GM21723 (cell line): ENCODE data around the gene TPPP.

ENCODE experiments used
- ATAC-seq: cut with Tn5 transposase; IDR thresholded peaks from one replicate; pipeline ENCODE4 v1.9.1; 2021; ENCODE audit warnings: mild to moderate bottlenecking, moderate library complexity; ENCODE audit not compliant: unreplicated experiment

The TPPP gene

DNA sequence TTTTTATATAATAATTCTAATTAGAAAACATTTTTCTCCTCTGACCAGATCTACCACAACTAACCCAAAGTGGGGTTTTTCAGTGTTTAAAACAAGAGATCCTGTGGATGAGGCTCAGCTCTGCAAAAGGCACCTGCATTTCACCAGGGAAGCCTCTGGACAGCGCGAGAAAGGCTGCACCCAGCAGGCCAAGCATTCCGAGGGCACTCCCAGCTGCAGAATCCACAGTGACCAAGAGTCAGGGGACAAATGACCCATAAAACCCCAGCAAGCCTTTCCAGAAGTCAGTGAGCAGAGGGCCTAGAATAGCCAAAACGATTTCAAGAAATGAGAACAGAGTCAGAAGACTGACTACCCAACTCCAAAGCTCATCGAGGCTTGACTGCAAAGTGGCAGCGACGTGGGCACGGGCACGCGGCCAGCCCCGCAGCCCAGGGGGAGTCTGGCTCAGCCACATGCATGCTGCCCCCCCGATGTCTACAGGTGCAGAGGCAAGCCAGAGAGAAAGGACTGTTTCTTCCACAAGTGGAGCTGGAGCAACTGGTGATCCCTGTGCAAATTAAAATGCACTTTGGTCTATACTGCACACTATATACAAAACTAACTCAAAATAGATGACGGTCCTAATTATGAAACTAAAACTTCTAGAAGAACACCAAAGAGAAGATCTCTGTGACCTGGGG, 26.2 kb downstream of the TPPP start:
- no peak for ATAC-seq

- no peak for ATAC-seq
Measured at GRCh38 chr5:665956-666711, 27.0 kb downstream of the TPPP start.

DNA sequence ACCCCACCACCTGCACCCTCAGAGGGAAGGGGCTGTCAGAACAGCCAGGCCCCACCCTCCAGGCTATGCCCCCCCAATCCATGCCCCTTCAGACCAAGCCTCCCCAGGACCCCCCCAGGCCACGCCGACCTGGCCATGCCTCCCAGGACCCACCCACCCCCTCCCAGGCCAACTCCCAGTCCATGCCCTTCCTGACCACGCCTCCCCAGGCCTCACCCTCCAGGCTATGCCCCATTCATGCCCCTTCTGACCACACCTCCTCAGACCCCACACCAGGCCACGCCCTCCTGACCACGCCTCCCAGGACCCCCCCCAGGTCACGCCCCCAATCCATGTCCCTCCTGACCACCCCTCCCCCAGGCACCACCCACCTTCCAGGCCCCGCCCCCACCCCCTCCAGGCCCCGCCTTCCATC, 27.6 kb downstream of the TPPP start:
- ATAC-seq: no peak

GRCh38 chr5:664994-665360, 28.2 kb downstream of the TPPP start:
- no peak for ATAC-seq

DNA sequence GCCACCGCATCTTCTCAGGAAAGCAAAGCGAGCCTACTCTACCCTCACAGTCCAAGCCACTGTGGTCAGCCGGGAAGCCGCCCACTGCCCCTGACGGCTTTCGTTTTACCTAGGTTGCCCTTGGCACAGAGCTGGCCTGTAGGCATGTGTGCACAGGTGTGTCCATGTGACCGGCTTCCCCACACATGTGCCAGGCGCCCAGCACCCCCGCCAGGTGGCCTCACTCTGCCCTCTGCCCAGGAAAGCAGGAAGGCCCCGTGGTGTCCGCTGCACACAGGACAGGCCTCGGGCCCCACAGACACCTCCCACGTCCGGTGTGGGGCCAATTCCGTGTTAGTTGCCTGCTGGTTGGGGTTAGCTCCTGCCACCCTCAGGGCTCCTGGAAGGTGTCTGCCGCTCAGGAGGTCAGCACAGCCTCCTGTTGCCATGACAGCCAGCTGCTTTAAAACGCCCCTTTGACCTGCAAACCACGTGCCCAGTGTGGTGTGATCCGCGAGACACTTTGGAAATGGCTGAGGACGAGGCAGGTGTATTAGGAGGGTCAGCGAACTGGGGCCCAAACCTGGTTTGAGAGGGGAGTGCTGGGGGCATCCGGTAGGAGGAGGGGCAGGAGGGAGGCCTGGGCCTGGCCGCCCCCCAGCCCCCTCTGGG, 28.7 kb downstream of the TPPP start:
- ATAC-seq: no peak

- no peak for ATAC-seq
Measured at GRCh38 chr5:663436-664342, 29.5 kb downstream of the TPPP start.

- no peak for ATAC-seq
Measured at GRCh38 chr5:662751-663435, 30.3 kb downstream of the TPPP start.

GRCh38 chr5:661891-662750, 31.0 kb downstream of the TPPP start:
- ATAC-seq: no peak

DNA sequence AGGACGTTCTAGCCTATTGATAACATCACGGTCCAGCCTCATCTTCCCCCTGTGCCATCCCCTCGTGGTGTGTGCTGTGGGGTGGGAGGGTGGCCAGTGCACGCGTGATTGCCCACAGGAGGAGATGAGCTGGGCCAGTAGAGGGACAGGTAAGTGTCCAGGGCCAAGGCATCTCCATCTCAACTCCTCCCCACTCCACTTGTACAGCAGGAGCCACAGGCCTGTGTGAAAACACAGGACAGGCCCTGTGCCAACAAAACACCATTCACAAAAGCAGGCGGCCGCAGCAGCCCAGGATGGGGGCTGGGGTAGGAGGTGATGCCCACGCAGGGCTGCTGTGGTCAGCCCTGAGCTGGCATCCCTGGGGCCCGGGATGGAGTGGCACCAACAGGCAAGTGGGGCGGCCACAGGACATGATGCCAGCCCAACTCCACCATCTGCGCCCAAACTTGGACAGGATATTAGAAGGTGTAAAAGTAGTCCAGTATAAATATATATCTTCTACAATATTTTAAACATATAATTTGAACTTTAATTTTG, 32.6 kb downstream of the TPPP start:
- ATAC-seq: no peak

- ATAC-seq: no peak
Measured at GRCh38 chr5:659496-660263, 33.5 kb downstream of the TPPP start.

DNA sequence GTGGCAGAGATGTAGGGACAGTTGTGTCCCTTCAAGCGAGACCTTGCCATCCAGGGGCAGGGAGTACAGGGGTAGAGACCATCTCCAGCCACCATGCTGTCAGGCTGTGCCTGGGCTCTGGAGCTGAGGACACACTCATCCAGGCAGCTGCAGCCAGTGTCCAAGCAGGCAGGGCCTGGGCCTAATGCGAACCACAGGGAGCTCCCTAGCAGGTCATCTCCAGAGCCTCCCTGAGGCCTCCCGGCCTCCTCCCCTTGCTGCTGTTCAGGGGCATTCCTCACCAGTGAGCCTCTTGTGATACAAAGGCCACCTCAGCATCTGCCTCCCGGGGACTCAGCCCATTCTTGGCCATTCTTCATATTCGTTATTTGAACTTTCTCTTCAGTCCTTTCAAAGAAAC, 35.0 kb downstream of the TPPP start:
- ATAC-seq: no peak

- no peak for ATAC-seq
Measured at GRCh38 chr5:657570-657969, 35.6 kb downstream of the TPPP start.

- ATAC-seq: no peak
Measured at GRCh38 chr5:655406-655805, 37.7 kb downstream of the TPPP start.

DNA sequence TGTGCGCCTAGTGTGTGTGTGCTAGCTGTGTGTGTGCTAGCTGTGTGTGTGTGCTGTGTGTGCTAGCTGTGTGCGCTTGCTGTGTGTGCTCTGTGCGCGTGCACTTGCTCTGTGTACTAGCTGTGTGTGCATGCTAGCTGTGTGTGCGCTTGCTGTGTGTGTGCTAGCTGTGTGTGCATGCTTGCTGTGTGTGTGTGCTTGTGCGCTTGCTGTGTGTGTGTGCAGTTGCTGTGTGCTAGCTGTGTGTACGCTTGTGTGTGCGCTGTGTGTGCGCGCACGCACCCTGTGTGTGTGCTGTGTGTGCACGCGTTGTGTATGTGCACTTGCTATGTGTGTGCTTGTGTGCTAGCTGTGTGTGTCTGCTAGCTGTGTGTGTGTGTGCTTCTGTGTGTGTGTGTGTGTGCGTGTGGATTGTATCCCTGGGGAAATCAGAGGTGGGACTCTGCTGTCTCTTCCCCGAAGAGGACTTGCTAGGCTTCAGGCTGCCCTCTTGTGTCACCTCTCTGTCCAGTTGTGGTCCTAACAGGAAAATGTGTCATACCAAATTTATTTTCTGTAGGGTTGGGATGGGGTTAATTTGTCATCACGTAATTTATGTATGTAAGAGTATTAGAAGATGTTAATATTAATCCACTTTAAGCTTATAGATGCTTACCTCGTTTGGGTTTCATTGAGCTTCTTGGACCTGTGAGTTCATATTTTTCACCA, 38.9 kb downstream of the TPPP start:
- no peak for ATAC-seq

DNA sequence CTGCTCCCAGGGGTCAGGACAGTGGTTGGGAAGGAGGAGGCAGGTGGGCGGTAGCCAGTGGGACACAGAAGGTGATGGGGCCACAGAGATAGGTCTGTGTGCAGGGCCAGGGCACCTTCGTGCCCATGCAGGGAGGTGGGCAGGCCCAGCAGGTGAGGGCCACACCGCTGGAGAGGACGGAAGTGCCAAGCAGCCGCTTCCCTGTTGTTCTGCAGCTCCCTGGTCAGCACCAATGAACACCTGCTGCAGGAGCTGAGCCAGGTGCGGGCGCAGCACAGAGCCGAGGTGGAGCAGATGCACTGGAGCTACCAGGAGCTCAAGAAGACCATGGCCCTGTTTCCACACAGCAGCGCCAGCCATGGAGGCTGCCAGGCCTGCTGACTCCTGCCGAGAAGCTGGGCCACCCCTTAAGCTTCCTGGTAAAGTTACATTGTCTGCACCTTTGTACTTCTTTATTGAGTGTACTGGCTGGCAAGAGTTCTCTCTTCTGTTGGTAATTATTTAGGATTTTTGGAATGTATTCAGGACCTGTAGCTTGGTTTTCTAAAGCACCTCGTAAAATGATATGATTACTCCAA, 40.3 kb downstream of the TPPP start:
- ATAC-seq: no peak

DNA sequence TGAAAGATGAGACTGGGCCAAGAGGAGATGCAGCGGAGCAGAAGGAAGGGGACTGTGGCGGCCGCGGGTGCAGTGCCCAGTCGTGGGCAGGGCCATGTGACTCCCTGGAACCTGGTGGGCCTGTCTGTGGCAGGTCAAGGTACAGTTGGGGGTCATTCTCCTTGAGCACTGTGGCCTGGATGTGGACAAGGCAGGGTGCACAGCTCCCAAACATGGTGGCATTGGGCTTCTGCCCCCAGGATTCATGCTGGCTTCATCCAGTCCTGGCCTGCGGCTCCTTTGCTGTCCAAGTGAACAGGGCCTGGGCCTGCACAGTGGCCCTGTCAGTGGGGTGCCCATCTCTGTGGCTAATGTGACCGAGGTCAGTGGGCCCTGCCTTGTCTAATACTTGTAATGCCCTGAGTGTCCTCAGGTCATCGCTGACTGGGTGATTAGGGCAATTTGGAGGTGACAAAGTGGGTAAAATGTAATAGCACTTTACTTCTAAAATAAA, 41.1 kb downstream of the TPPP start:
- no peak for ATAC-seq

GRCh38 chr5:651296-652022, 41.7 kb downstream of the TPPP start:
- no peak for ATAC-seq
